Sigmoid colon (tissue), 7 donors: ENCODE results near the gene BDNF. TPM values are rescaled to one million over a fixed set of nuclear protein-coding genes. Genes with fewer than 3 reads are reported as not detected.

Experiments used
- DNase-seq: peaks from one replicate; pipeline ENCODE4 v3.0.0-alpha.2; 2019
- H3K27ac ChIP-seq, 4 donors: fragments of 200-600 bp; sonication (generic); one replicate each; pipeline ENCODE4 v1.5.1; 2016 to 2019; ENCODE audit warnings: mild to moderate bottlenecking in 1 of 4
- H3K27me3 ChIP-seq, 3 donors: fragments of 200-600 bp; sonication (generic); one replicate each; pipeline ENCODE4 v1.5.1; 2019; ENCODE audit warnings: mild to moderate bottlenecking in 1 of 3
- H3K36me3 ChIP-seq, 4 donors: fragments of 200-600 bp; sonication (generic); one replicate each; pipeline ENCODE4 v1.5.1; 2016 to 2019
- H3K4me1 ChIP-seq, 4 donors: fragments of 200-600 bp; sonication (generic); one replicate each; pipeline ENCODE4 v1.5.1; 2017 to 2019
- H3K4me3 ChIP-seq, 4 donors: fragments of 200-600 bp; sonication (generic); one replicate each; pipeline ENCODE4 v1.5.1; 2017 to 2019; ENCODE audit warnings: mild to moderate bottlenecking in 2 of 4, moderate library complexity in 1 of 4
- H3K9me3 ChIP-seq, 4 donors: fragments of 200-600 bp in 3 of 4; sonication (generic) in 3 of 4; one replicate each; pipeline versions ENCODE4 v1.5.1 to v1.6.1; 2013 to 2019
- EP300 ChIP-seq, 4 donors: sonication (generic); formaldehyde crosslinking; IDR thresholded peaks; one replicate each; pipeline ENCODE4 v1.6.1; 2017; ENCODE audit warnings: antibody characterized with exemption in 4 of 4
- POLR2A ChIP-seq, 2 donors: fragments of 450-650 bp; IDR thresholded peaks; one replicate each; pipeline ENCODE4 v1.6.1; 2016; ENCODE audit warnings: antibody characterized with exemption in 2 of 2, mild to moderate bottlenecking in 2 of 2, moderate library complexity in 2 of 2
- POLR2AphosphoS5 ChIP-seq, 4 donors: sonication (generic); formaldehyde crosslinking; IDR thresholded peaks; one replicate each; pipeline ENCODE4 v1.6.1; 2017; ENCODE audit warnings: antibody characterized with exemption in 4 of 4
- WGBS, 2 donors: extraction: QIAGEN DNeasy Blood & Tissue Kit; methylation state at CpG; one replicate each; pipeline ENCODE4 v1.1.7; 2013; 5-methylcytosine and 5-hydroxymethylcytosine counted together
- intact Hi-C: fragments of 100-400 bp; cut with DNase I; formaldehyde crosslinking; loops from one replicate; pipeline ENCODE4 v1.15.1; 2023
- polyA plus RNA-seq, 3 donors: library from polyadenylated mRNA; stranded (reverse); fragments of 200-250 nt; gene quantifications; one replicate each; pipeline ENCODE4 v1.2.3, GENCODE V29; 2013
- total RNA-seq, 4 donors: library from RNA; depleted of rRNA; stranded (reverse); fragments of >200 nt; gene quantifications; one replicate each; pipeline ENCODE4 v1.1.0, GENCODE V29; 2016
- TF ChIP-seq, protein P1 (sequence below), 4 experiments: fragments of 450-650 bp in 3 of 4; fragments of 200-600 bp in 1 of 4; IDR thresholded peaks; one replicate each; pipeline ENCODE4 v1.5.1; 2016 to 2019; ENCODE audit warnings: antibody characterized with exemption in 4 of 4, mild to moderate bottlenecking in 3 of 4, moderate library complexity in 2 of 4
- donor health status: healthy with polysubstance abuse.
- donor health status: Bipolar disorder and iron deficiency.
- donor health status: healthy.

The BDNF gene
- total and polyA plus RNA-seq, 7 donors = 0.10 to 1.1 (median 0.49) TPM; not detected in 2

DNA sequence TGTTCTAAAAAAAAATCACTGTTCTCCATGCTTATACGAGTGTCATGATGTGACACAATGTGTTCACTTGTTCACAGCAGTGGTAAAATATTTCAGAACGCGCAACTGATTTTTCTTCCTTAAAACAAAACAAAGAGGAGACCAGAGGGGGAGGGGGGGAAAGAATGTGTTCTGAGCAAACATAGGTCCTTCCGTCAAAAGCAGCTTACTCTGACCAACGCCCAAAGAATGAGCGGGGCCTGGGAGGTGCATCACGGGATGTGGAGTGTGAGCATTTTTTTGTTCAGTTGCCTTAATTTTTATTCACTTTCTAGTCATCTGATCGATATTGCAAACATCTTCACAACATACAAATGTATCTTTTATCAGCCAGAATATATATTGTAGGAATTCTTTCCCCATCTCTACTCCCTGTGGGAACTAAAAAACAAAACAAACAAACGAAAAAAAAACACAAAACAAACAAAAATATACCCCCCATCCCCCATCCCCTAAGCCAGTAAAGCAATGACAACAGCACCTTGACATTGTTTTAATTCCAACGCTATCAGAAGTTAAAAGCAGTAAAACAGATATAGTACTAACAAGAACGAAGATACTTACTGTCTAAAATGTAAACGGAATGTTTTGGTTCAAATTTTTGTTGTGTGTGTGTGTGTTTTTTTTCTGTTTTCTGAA, 43.3 kb downstream of the BDNF start:
- intact Hi-C loops = no loop called here
- Histone ChIP-seq H3K36me3 (no peaks in the 10 kb centered on the region), H3K27ac (no peak overlapping the region), H3K4me3 (no peak overlapping the region), H3K27me3 (no peaks in the 10 kb centered on the region), H3K4me1 (no peaks in the 10 kb centered on the region), H3K9me3 (no peaks in the 10 kb centered on the region)
- DNase-seq = no peak
- WGBS, 2 donors = 81 to 84% methylated on average over 12 of the region's 12 CpGs
- TF ChIP-seq EP300 (IDR thresholded peaks at IDR 0.05) (no peak), POLR2AphosphoS5 (IDR thresholded peaks at IDR 0.05) (no peak), POLR2A (IDR thresholded peaks at IDR 0.05) (no peak)
- TF ChIP-seq, protein P1, sequence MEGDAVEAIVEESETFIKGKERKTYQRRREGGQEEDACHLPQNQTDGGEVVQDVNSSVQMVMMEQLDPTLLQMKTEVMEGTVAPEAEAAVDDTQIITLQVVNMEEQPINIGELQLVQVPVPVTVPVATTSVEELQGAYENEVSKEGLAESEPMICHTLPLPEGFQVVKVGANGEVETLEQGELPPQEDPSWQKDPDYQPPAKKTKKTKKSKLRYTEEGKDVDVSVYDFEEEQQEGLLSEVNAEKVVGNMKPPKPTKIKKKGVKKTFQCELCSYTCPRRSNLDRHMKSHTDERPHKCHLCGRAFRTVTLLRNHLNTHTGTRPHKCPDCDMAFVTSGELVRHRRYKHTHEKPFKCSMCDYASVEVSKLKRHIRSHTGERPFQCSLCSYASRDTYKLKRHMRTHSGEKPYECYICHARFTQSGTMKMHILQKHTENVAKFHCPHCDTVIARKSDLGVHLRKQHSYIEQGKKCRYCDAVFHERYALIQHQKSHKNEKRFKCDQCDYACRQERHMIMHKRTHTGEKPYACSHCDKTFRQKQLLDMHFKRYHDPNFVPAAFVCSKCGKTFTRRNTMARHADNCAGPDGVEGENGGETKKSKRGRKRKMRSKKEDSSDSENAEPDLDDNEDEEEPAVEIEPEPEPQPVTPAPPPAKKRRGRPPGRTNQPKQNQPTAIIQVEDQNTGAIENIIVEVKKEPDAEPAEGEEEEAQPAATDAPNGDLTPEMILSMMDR (IDR thresholded peaks at IDR 0.05) = no peak

DNA sequence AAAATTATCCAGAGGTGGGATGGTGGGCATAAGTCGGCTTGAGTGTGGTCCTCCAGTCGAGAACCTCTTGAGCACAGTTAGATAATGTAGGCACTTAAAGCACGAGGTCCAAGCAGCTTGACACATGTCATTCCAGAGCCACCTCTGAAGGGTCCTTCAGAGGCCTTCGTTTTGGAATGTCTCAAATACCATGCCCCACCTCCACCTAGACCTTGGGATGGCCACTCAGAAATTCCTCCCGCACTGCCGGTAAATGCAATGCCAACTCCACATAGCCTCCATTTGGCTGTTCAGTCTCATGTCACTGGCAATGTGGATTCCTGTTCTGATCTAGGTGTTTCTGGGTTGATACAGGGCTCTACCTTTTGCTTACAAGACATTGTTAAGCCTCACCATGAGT, 43.9 kb downstream of the BDNF start:
- WGBS, 2 donors = 89% methylated on average over 6 of the region's 6 CpGs
- Histone ChIP-seq H3K27ac (no peak overlapping the region), H3K9me3 (no peaks in the 10 kb centered on the region), H3K27me3 (no peaks in the 10 kb centered on the region), H3K4me3 (no peak overlapping the region), H3K4me1 (no peaks in the 10 kb centered on the region), H3K36me3 (no peaks in the 10 kb centered on the region)
- intact Hi-C loops = no loop called here
- no peak for DNase-seq
- TF ChIP-seq POLR2A (IDR thresholded peaks at IDR 0.05) = no peak
- no peak for TF ChIP-seq EP300 (IDR thresholded peaks at IDR 0.05)
- TF ChIP-seq POLR2AphosphoS5 (IDR thresholded peaks at IDR 0.05) = no peak
- TF ChIP-seq, protein P1 (IDR thresholded peaks at IDR 0.05) = no peak

DNA sequence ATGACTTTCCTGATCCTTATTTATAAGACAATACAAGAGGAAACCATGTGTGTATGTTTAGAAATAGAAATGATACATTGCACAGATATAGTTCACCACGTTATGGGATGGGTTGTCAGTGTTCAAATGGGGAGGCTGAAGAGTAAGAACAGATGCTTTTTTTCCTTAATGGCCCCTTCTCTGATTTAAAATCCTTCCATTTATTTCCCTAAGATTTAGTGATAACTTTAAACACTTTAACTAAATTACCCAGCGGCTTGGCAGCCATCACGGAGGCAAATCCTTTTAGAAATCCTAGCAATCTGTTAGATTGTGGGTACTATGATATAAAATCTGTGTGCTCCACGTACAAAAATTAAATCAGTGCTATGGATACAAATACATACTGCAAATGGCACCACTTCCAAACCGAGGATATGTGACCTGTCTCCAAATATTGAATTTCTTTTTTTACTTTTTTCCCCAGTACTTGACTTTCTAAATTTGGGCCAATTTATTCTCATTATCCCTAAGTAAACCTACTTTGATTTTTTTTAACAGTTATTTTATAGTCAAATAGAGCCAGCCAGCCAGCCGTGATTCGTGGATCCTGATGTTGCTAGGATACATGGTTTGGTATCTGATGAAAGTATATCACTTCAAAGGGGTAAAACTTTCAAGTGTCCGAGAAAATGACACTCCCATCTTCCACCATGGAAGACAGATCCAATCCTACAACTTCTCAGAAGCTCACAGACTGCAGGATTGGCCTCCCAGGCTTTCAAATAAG, 46.1 kb downstream of the BDNF start:
- WGBS, 2 donors = 78 to 85% methylated on average over 8 of the region's 8 CpGs
- H3K36me3 ChIP-seq = no peaks in the 10 kb centered on the region
- H3K9me3 ChIP-seq = no peaks in the 10 kb centered on the region
- no peak overlapping the region for H3K4me3 ChIP-seq
- no peak overlapping the region for H3K27ac ChIP-seq
- H3K4me1 ChIP-seq = no peaks in the 10 kb centered on the region
- no peaks in the 10 kb centered on the region for H3K27me3 ChIP-seq
- intact Hi-C loops = no loop called here
- DNase-seq = no peak
- TF ChIP-seq POLR2AphosphoS5 (IDR thresholded peaks at IDR 0.05) (no peak), EP300 (IDR thresholded peaks at IDR 0.05) (no peak), POLR2A (IDR thresholded peaks at IDR 0.05) (no peak)
- TF ChIP-seq, protein P1 (IDR thresholded peaks at IDR 0.05) = no peak

GRCh38 chr11:27651711-27652110, 48.5 kb downstream of the BDNF start:
- no peaks in the 10 kb centered on the region for H3K4me1 ChIP-seq
- TF ChIP-seq, protein P1 (IDR thresholded peaks at IDR 0.05) = no peak
- TF ChIP-seq POLR2A (IDR thresholded peaks at IDR 0.05) (no peak), EP300 (IDR thresholded peaks at IDR 0.05) (no peak), POLR2AphosphoS5 (IDR thresholded peaks at IDR 0.05) (no peak)
- DNase-seq = no peak
- H3K4me3 ChIP-seq = no peak overlapping the region
- no peak overlapping the region for H3K27ac ChIP-seq
- H3K27me3 ChIP-seq = no peaks in the 10 kb centered on the region
- H3K9me3 ChIP-seq = no peaks in the 10 kb centered on the region
- H3K36me3 ChIP-seq = no peaks in the 10 kb centered on the region
- intact Hi-C loops = no loop called here
